GM23338 (cell line): Measurements from ENCODE around the gene GORAB. TPM values are rescaled to one million over a fixed set of nuclear protein-coding genes. Genes with fewer than 3 reads are reported as not detected.

Experiments
- ATAC-seq: fragments of 200-7000 bp; cut with Tn5 transposase; 3 replicates; pipeline ENCODE4 v1.9.1; 2020
- DNase-seq: peaks from one replicate; pipeline ENCODE4 v3.0.0-alpha.2; 2015; ENCODE audit warnings: low spot score
- H2AFZ ChIP-seq: fragments of 200-600 bp; sonication (generic); 2 replicates; pipeline ENCODE4 v1.8.0; 2016; ENCODE audit warnings: antibody characterized with exemption, mild to moderate bottlenecking, moderate library complexity
- H3F3A ChIP-seq: fragments of 200-600 bp; sonication (generic); replicated peaks from 2 replicates; pipeline ENCODE4 v1.8.0; 2017; ENCODE audit warnings: antibody characterized with exemption, mixed run types, low read depth
- H3K27ac ChIP-seq: fragments of 200-600 bp; sonication (generic); 2 replicates; pipeline ENCODE4 v1.6.1; 2016; ENCODE audit warnings: low read depth
- H3K27me3 ChIP-seq: fragments of 200-600 bp; sonication (generic); 2 replicates; pipeline ENCODE4 v1.8.0; 2016; ENCODE audit warnings: mild to moderate bottlenecking, mixed run types, moderate library complexity; ENCODE audit not compliant: insufficient read depth
- H3K36me3 ChIP-seq: fragments of 200-600 bp; sonication (generic); 2 replicates; pipeline ENCODE4 v1.8.0; 2016; ENCODE audit warnings: mild to moderate bottlenecking; ENCODE audit not compliant: insufficient read depth
- H3K4me1 ChIP-seq: fragments of 200-600 bp; sonication (generic); 2 replicates; pipeline ENCODE4 v1.8.0; 2016; ENCODE audit warnings: mild to moderate bottlenecking, moderate library complexity; ENCODE audit not compliant: insufficient read depth
- H3K4me2 ChIP-seq: fragments of 200-600 bp; sonication (generic); 2 replicates; pipeline ENCODE4 v1.7.1; 2017; ENCODE audit warnings: mixed run types
- H3K4me3 ChIP-seq: fragments of 200-600 bp; sonication (generic); 2 replicates; pipeline ENCODE4 v1.6.1; 2016; ENCODE audit warnings: mixed run types
- H3K79me2 ChIP-seq: fragments of 200-600 bp; sonication (generic); replicated peaks from 2 replicates; pipeline ENCODE4 v1.8.0; 2017; ENCODE audit warnings: mild to moderate bottlenecking; ENCODE audit not compliant: insufficient read depth
- H3K9me2 ChIP-seq: fragments of 200-600 bp; sonication (generic); 2 replicates; pipeline ENCODE4 v1.8.0; 2017; ENCODE audit not compliant: insufficient read depth
- H4K20me1 ChIP-seq: fragments of 200-600 bp; sonication (generic); replicated peaks from 2 replicates; pipeline ENCODE4 v1.8.0; 2017; ENCODE audit warnings: mild to moderate bottlenecking; ENCODE audit not compliant: insufficient read depth
- H3K27ac Mint-ChIP-seq: 2 replicates; pipeline ENCODE4 v1.8.0; 2020; ENCODE audit warnings: inconsistent platforms, mild to moderate bottlenecking, moderate library complexity, mixed read lengths
- H3K27me3 Mint-ChIP-seq: 3 replicates; pipeline ENCODE4 v1.8.0; 2022; ENCODE audit warnings: low read depth, mild to moderate bottlenecking, moderate library complexity, mixed read lengths, inconsistent platforms; ENCODE audit not compliant: insufficient read depth, poor library complexity
- H3K36me3 Mint-ChIP-seq: 3 replicates; pipeline ENCODE4 v1.8.0; 2021; ENCODE audit warnings: low read depth, mild to moderate bottlenecking, inconsistent platforms, moderate library complexity, mixed read lengths
- H3K4me1 Mint-ChIP-seq: 3 replicates; pipeline ENCODE4 v1.8.0; 2020; ENCODE audit warnings: mild to moderate bottlenecking, inconsistent platforms, mixed read lengths
- H3K4me3 Mint-ChIP-seq: 3 replicates; pipeline ENCODE4 v1.8.0; 2021; ENCODE audit warnings: moderate library complexity, mild to moderate bottlenecking, inconsistent platforms, mixed read lengths
- H3K9me3 Mint-ChIP-seq: 3 replicates; pipeline ENCODE4 v1.8.0; 2020; ENCODE audit warnings: moderate library complexity, mild to moderate bottlenecking, inconsistent platforms, mixed read lengths
- CREB1 ChIP-seq: fragments of 250-450 bp; sonication (Bioruptor Pico); IDR thresholded peaks from 2 replicates; pipeline ENCODE4 v1.5.0; 2020; ENCODE audit warnings: low read depth, mild to moderate bottlenecking, moderate library complexity
- EZH2 ChIP-seq: fragments of 200-600 bp; sonication (generic); IDR thresholded peaks from one replicate; pipeline ENCODE4 v1.8.0; 2017; ENCODE audit warnings: antibody characterized with exemption, mild to moderate bottlenecking, low read depth; ENCODE audit not compliant: unreplicated experiment
- EZH2phosphoT487 ChIP-seq: fragments of 200-600 bp; sonication (generic); IDR thresholded peaks from one replicate; pipeline ENCODE4 v1.8.1; 2018; ENCODE audit warnings: antibody characterized with exemption; ENCODE audit not compliant: unreplicated experiment
- JUNB ChIP-seq: IDR thresholded peaks from one replicate; pipeline ENCODE4 v1.6.1; 2016; ENCODE audit warnings: antibody characterized with exemption; ENCODE audit not compliant: unreplicated experiment
- NANOG ChIP-seq: IDR thresholded peaks from 2 replicates; pipeline ENCODE4 v1.6.1; 2016; ENCODE audit warnings: antibody characterized with exemption, borderline replicate concordance
- POLR2AphosphoS5 ChIP-seq: IDR thresholded peaks from 2 replicates; pipeline ENCODE4 v1.6.1; 2016; ENCODE audit warnings: antibody characterized with exemption, low read depth
- REST ChIP-seq: IDR thresholded peaks from one replicate; pipeline ENCODE4 v1.6.1; 2018; ENCODE audit warnings: antibody characterized with exemption; ENCODE audit not compliant: unreplicated experiment
- STAT1 ChIP-seq: IDR thresholded peaks from one replicate; pipeline ENCODE4 v1.6.1; 2016; ENCODE audit warnings: antibody characterized with exemption; ENCODE audit not compliant: unreplicated experiment
- ZNF114 ChIP-seq: fragments of 250-450 bp; sonication (Bioruptor Pico); IDR thresholded peaks from 2 replicates; pipeline ENCODE4 v1.5.0; 2020; ENCODE audit warnings: mild to moderate bottlenecking, moderate library complexity
- ZNF331 ChIP-seq: fragments of 250-450 bp; sonication (Bioruptor Pico); IDR thresholded peaks from 2 replicates; pipeline ENCODE4 v1.5.0; 2020; ENCODE audit warnings: low read depth, mild to moderate bottlenecking, moderate library complexity
- ZNF462 ChIP-seq: fragments of 250-450 bp; sonication (Bioruptor Pico); IDR thresholded peaks from 2 replicates; pipeline ENCODE4 v1.5.0; 2020; ENCODE audit warnings: mild to moderate bottlenecking, moderate library complexity
- polyA plus RNA-seq: library from polyadenylated mRNA; unstranded; fragments of >200 nt; fragmentation: Nextera tagmentation; extraction: Ambion mirVana; gene quantifications from 2 replicates; pipeline ENCODE4 v1.2.1, GENCODE V29; 2016
- total RNA-seq: library from RNA; depleted of rRNA; stranded (reverse); fragments of >200 nt; shearing (Covaris generic); gene quantifications from 2 replicates; pipeline ENCODE4 v1.2.3, GENCODE V29; 2014
- TF ChIP-seq, protein P1 (sequence below): IDR thresholded peaks from 2 replicates; pipeline ENCODE4 v1.6.1; 2016; ENCODE audit warnings: antibody characterized with exemption
- TF ChIP-seq, protein P2 (sequence below), 2 experiments: fragments of 200-600 bp in 1 of 2; sonication (generic) in 1 of 2; conservative IDR thresholded peaks; 2 replicates each; pipeline versions ENCODE4 v1.5.1 to v1.6.1; 2016 to 2017; ENCODE audit warnings: antibody characterized with exemption in 2 of 2, low read depth in 2 of 2, mild to moderate bottlenecking in 2 of 2, moderate library complexity in 1 of 2

The GORAB gene
- total and polyA plus RNA-seq, 2 experiments from 2014 or later: 10.4 to 21.1 TPM

GRCh38 chr1:170534626-170535147 is 2.7 kb downstream of the GORAB start:
- Mint-ChIP-seq H3K27ac (no peak overlapping the region), H3K36me3 (peaks cover 11% of the 10 kb centered on the region; the same call in 2 of the 3 replicates), H3K4me1 (peaks cover 2% of the 10 kb centered on the region; the same call in 1 of the 3 replicates), H3K27me3 (no peaks in the 10 kb centered on the region), H3K4me3 (no peak overlapping the region), H3K9me3 (no peaks in the 10 kb centered on the region)
- Histone ChIP-seq H4K20me1 (no peaks in the 10 kb centered on the region), H3K4me1 (peaks cover 14% of the 10 kb centered on the region), H3K9me2 (no peaks in the 10 kb centered on the region), H3K27ac (no peak overlapping the region), H3K36me3 (peaks cover 5% of the 10 kb centered on the region; the same call in 1 of the 2 replicates), H3K79me2 (peaks cover 64% of the 10 kb centered on the region), H2AFZ (no peak overlapping the region), H3K4me3 (no peak overlapping the region), H3F3A (no peaks in the 10 kb centered on the region), H3K27me3 (no peaks in the 10 kb centered on the region), H3K4me2 (no peak overlapping the region)
- ATAC-seq (no peak), DNase-seq (no peak)
- TF ChIP-seq CREB1 (CRISPR knock-in tag) (no peak), EZH2 (no peak), EZH2phosphoT487 (no peak), REST (no peak), ZNF331 (no peak), JUNB (no peak), STAT1 (no peak), POLR2AphosphoS5 (no peak), ZNF114 (CRISPR knock-in tag) (no peak), ZNF462 (CRISPR knock-in tag) (no peak), NANOG (no peak)
- TF ChIP-seq, protein P1, sequence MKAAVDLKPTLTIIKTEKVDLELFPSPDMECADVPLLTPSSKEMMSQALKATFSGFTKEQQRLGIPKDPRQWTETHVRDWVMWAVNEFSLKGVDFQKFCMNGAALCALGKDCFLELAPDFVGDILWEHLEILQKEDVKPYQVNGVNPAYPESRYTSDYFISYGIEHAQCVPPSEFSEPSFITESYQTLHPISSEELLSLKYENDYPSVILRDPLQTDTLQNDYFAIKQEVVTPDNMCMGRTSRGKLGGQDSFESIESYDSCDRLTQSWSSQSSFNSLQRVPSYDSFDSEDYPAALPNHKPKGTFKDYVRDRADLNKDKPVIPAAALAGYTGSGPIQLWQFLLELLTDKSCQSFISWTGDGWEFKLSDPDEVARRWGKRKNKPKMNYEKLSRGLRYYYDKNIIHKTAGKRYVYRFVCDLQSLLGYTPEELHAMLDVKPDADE: no peak
- TF ChIP-seq, protein P2, sequence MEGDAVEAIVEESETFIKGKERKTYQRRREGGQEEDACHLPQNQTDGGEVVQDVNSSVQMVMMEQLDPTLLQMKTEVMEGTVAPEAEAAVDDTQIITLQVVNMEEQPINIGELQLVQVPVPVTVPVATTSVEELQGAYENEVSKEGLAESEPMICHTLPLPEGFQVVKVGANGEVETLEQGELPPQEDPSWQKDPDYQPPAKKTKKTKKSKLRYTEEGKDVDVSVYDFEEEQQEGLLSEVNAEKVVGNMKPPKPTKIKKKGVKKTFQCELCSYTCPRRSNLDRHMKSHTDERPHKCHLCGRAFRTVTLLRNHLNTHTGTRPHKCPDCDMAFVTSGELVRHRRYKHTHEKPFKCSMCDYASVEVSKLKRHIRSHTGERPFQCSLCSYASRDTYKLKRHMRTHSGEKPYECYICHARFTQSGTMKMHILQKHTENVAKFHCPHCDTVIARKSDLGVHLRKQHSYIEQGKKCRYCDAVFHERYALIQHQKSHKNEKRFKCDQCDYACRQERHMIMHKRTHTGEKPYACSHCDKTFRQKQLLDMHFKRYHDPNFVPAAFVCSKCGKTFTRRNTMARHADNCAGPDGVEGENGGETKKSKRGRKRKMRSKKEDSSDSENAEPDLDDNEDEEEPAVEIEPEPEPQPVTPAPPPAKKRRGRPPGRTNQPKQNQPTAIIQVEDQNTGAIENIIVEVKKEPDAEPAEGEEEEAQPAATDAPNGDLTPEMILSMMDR (conservative IDR thresholded peaks at IDR 0.05; ENCODE audit: low read depth in 2 of 2): no peak
